Panc1 (cell line): ENCODE results near the gene AGPS. TPM values are rescaled to one million over a fixed set of nuclear protein-coding genes. Genes with fewer than 3 reads are reported as not detected.

Source experiments
- ATAC-seq: fragments of 200-7000 bp; cut with Tn5 transposase; 2 replicates; pipeline ENCODE4 v1.9.1; 2020; ENCODE audit warnings: mild to moderate bottlenecking, moderate library complexity
- BruUV-seq: library from RNA; stranded (reverse); fragments of 400-500 nt; replicated peaks from 2 replicates; lab custom pipeline; 2021; lab: Mats Ljungman, UMichigan
- CTCF ChIA-PET: fragments of 300-600 bp; sonication (Branson Sonifier 250); formaldehyde crosslinking; loops from one replicate; lab custom pipeline; 2022; ENCODE audit warnings: antibody characterized with exemption; lab: Charles Lee
- POLR2A ChIA-PET: fragments of 300-600 bp; sonication (Branson Sonifier 250); formaldehyde crosslinking; loops from one replicate; lab custom pipeline; 2022; ENCODE audit warnings: antibody characterized with exemption; lab: Charles Lee
- DNase-seq: peaks from one replicate; pipeline ENCODE4 v3.0.0-alpha.2; 2010; ENCODE audit warnings: low read depth, low spot score
- H3K27ac ChIP-seq: 2 replicates; pipeline ENCODE4 v1.5.1; 2011; ENCODE audit warnings: mild to moderate bottlenecking, low read length, inconsistent platforms
- H3K27me3 ChIP-seq: fragments of 200-500 bp; sonication (Bioruptor generic); 2 replicates; pipeline ENCODE4 v1.6.0; 2014; ENCODE audit warnings: low read length, inconsistent platforms; ENCODE audit not compliant: control insufficient read depth, insufficient read depth
- H3K36me3 ChIP-seq: fragments of 200-500 bp; sonication (Bioruptor generic); 2 replicates; pipeline ENCODE4 v1.5.1; 2014; ENCODE audit warnings: inconsistent platforms, mild to moderate bottlenecking, low read length, moderate library complexity; ENCODE audit not compliant: control insufficient read depth, insufficient read depth
- H3K4me1 ChIP-seq: 2 replicates; pipeline ENCODE4 v1.5.1; 2011; ENCODE audit warnings: inconsistent platforms, mild to moderate bottlenecking, low read length, moderate library complexity; ENCODE audit not compliant: control insufficient read depth, insufficient read depth
- H3K4me3 ChIP-seq, 2 experiments: 2 replicates each; pipeline ENCODE4 v1.5.1; 2011 to 2012; ENCODE audit warnings: low read depth in 2 of 2, low read length in 2 of 2, mild to moderate bottlenecking in 2 of 2, inconsistent platforms in 1 of 2, moderate library complexity in 1 of 2
- H3K9me3 ChIP-seq: fragments of 200-500 bp; sonication (Bioruptor generic); 2 replicates; pipeline ENCODE4 v1.5.1; 2014; ENCODE audit warnings: low read depth, mild to moderate bottlenecking, inconsistent platforms, low read length, moderate library complexity; ENCODE audit not compliant: control insufficient read depth, insufficient read depth
- CTCF ChIP-seq: fragments of 450-650 bp; IDR thresholded peaks from 2 replicates; pipeline ENCODE4 v1.5.1; 2017; ENCODE audit warnings: mild to moderate bottlenecking
- POLR2AphosphoS5 ChIP-seq: IDR thresholded peaks from 2 replicates; pipeline ENCODE4 v1.6.1; 2012; ENCODE audit warnings: mild to moderate bottlenecking, low read depth, low read length, moderate library complexity
- REST ChIP-seq, 2 experiments: IDR thresholded peaks; 2 replicates each; pipeline ENCODE4 v1.6.1; 2011 to 2012; ENCODE audit warnings: low read depth in 2 of 2, control low read depth in 1 of 2, low read length in 1 of 2, mild to moderate bottlenecking in 1 of 2, moderate library complexity in 1 of 2; ENCODE audit not compliant: insufficient read depth in 1 of 2
- SIN3A ChIP-seq: IDR thresholded peaks from 2 replicates; pipeline ENCODE4 v1.6.1; 2012; ENCODE audit warnings: low read depth, mild to moderate bottlenecking, low read length, moderate library complexity, borderline replicate concordance; ENCODE audit not compliant: insufficient read depth
- TCF7L2 ChIP-seq: IDR thresholded peaks from 2 replicates; pipeline ENCODE4 v1.6.1; 2011; ENCODE audit warnings: mild to moderate bottlenecking, low read depth, low read length, inconsistent platforms
- in situ Hi-C: cut with HindIII; loops from 2 replicates; pipeline ENCODE4 v1.10.0; 2016; ENCODE audit warnings: low sequenced_read_pairs, low pct_unique_long_range_greater_than_20kb
- intact Hi-C: fragments of 100-400 bp; cut with micrococcal nuclease; formaldehyde crosslinking; loops from one replicate; pipeline ENCODE4 v1.10.0; 2022; ENCODE audit not compliant: unreplicated experiment
- total RNA-seq: library from RNA; stranded (reverse); gene quantifications from one replicate; pipeline ENCODE4 v1.2.1, GENCODE V29; 2021; ENCODE audit not compliant: unreplicated experiment

The AGPS gene
- total RNA-seq, 1 experiment from 2014 or later, result 68.7 TPM

GRCh38 chr2:177467646-177468045 is 75.1 kb downstream of the AGPS start:
- ChIA-PET CTCF (no interaction called here), POLR2A (no interaction called here)
- no peaks in the 10 kb centered on the region for H3K27me3 ChIP-seq
- in situ Hi-C loops, result no loop called here
- intact Hi-C loops, result no loop called here
- peaks cover 6% of the 10 kb centered on the region; the same call in 1 of the 2 replicates for H3K9me3 ChIP-seq
- no peak overlapping the region for H3K27ac ChIP-seq
- TF ChIP-seq CTCF, result no peak
- TF ChIP-seq SIN3A, result no peak
- no peak for TF ChIP-seq REST (IDR thresholded peaks at IDR 0.05; ENCODE audit: insufficient read depth in 1 of 2, low read depth in 2 of 2, low read length in 1 of 2)
- no peak for TF ChIP-seq POLR2AphosphoS5
- no peak for TF ChIP-seq TCF7L2
- no peaks in the 10 kb centered on the region for H3K36me3 ChIP-seq
- no peak for DNase-seq
- ATAC-seq, result no peak
- H3K4me3 ChIP-seq, result no peak overlapping the region
- BruUV-seq, result no TSS peak
- no peaks in the 10 kb centered on the region for H3K4me1 ChIP-seq

GRCh38 chr2:177471990-177472389 is 79.4 kb downstream of the AGPS start:
- Histone ChIP-seq H3K4me1 (no peaks in the 10 kb centered on the region), H3K36me3 (no peaks in the 10 kb centered on the region), H3K27me3 (no peaks in the 10 kb centered on the region), H3K27ac (no peak overlapping the region), H3K4me3 (no peak overlapping the region), H3K9me3 (peaks cover 6% of the 10 kb centered on the region; the same call in 1 of the 2 replicates)
- in situ Hi-C loops, result no loop called here
- ChIA-PET POLR2A (no interaction called here), CTCF (no interaction called here)
- intact Hi-C loops, result no loop called here
- BruUV-seq, result no TSS peak
- ATAC-seq (no peak), DNase-seq (no peak)
- TF ChIP-seq TCF7L2, result no peak

GRCh38 chr2:177474301-177474700 is 81.7 kb downstream of the AGPS start:
- no peak overlapping the region for H3K4me3 ChIP-seq
- ChIA-PET POLR2A (no interaction called here), CTCF (no interaction called here)
- peaks cover 6% of the 10 kb centered on the region; the same call in 1 of the 2 replicates for H3K9me3 ChIP-seq
- no peak for DNase-seq
- no peak for TF ChIP-seq REST (IDR thresholded peaks at IDR 0.05; ENCODE audit: insufficient read depth in 1 of 2, low read depth in 2 of 2, low read length in 1 of 2)
- no peak for TF ChIP-seq TCF7L2
- TF ChIP-seq CTCF, result no peak
- TF ChIP-seq POLR2AphosphoS5, result no peak
- TF ChIP-seq SIN3A, result no peak
- in situ Hi-C loops, result no loop called here
- H3K36me3 ChIP-seq, result no peaks in the 10 kb centered on the region
- intact Hi-C loops, result no loop called here
- no peak for ATAC-seq
- H3K4me1 ChIP-seq, result no peaks in the 10 kb centered on the region
- H3K27ac ChIP-seq, result no peak overlapping the region
- BruUV-seq, result no TSS peak
- H3K27me3 ChIP-seq, result no peaks in the 10 kb centered on the region
